ENCODE measurements around the gene CDH15.

The CDH15 gene

DNA sequence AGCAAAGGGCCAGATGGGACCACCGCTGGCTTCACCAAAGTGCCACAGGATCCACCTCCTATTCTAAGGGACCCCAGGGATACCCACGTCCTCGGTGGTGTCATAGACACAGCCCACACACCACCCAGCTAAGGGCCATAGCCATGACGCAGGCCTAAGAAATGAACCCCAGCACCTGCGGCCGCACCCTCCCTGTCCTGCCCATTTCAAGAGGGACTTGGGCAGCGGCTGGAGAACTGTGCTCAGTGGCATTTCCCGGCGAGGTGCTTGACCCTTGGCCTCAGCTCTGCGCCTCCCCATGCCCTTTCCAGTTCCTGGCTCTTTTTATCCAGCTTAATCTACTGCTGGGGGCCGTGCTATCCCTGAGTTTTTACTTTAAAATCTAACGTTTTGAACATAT, 73.2 kb downstream of the CDH15 start:
- no peak for DNase-seq
